Endothelial cell of umbilical vein (primary cell): ENCODE measurements around the gene SIN3B. TPM values are rescaled to one million over a fixed set of nuclear protein-coding genes. Genes with fewer than 3 reads are reported as not detected.

Experiments used
- BruUV-seq: library from RNA; stranded (reverse); fragments of 400-500 nt; replicated peaks from 2 replicates; lab custom pipeline; 2021; lab: Mats Ljungman, UMichigan
- CTCF ChIA-PET: fragments of 300-600, 350-600 bp; sonication (Branson Sonifier 250); formaldehyde crosslinking; loops from one replicate; lab custom pipeline; 2021; ENCODE audit warnings: antibody characterized with exemption, inconsistent platforms; lab: Charles Lee
- POLR2A ChIA-PET: fragments of 300-600, 350-600 bp; sonication (Branson Sonifier 250); formaldehyde crosslinking; loops from one replicate; lab custom pipeline; 2021; ENCODE audit warnings: antibody characterized with exemption, inconsistent platforms; lab: Charles Lee
- DNase-seq: peaks from one replicate; pipeline ENCODE4 v3.0.0-alpha.2; 2011; ENCODE audit warnings: low read depth, low spot score
- FAIRE-seq: peaks from 2 replicates; lab custom pipeline; 2011; peaks lifted over from hg19 to GRCh38; lab: Jason Lieb, UNC
- H2AFZ ChIP-seq: 2 replicates; pipeline ENCODE4 v1.6.0; 2012; ENCODE audit warnings: low read depth, low read length, control low read depth, inconsistent platforms
- H3K27ac ChIP-seq: 2 replicates; pipeline ENCODE4 v1.5.1; 2011; ENCODE audit warnings: low read depth, mild to moderate bottlenecking, control low read depth, low read length, moderate library complexity; ENCODE audit not compliant: insufficient read depth
- H3K27me3 ChIP-seq, 2 experiments: 2 replicates each; pipeline versions ENCODE4 v1.6.0 to v1.6.1; 2011; ENCODE audit warnings: low read length in 2 of 2, mixed read lengths in 1 of 2; ENCODE audit not compliant: control insufficient read depth in 2 of 2, insufficient read depth in 2 of 2
- H3K36me3 ChIP-seq, 2 experiments: 2 replicates in 1 of 2; 3 replicates in 1 of 2; pipeline ENCODE4 v1.5.1; 2011; ENCODE audit warnings: low read length in 2 of 2, mild to moderate bottlenecking in 1 of 2, moderate library complexity in 1 of 2; ENCODE audit not compliant: control insufficient read depth in 2 of 2, insufficient read depth in 2 of 2; ENCODE audit errors: extremely low read depth in 1 of 2
- H3K4me1 ChIP-seq: 3 replicates; pipeline ENCODE4 v1.5.1; 2011; ENCODE audit warnings: mild to moderate bottlenecking, low read length; ENCODE audit not compliant: control insufficient read depth, insufficient read depth; ENCODE audit errors: extremely low read depth
- H3K4me2 ChIP-seq: 2 replicates; pipeline ENCODE4 v1.6.1; 2011; ENCODE audit warnings: low read length, control low read depth, mixed read lengths; ENCODE audit not compliant: insufficient read depth
- H3K4me3 ChIP-seq, 3 experiments: fragments of 200-600 bp in 1 of 3; sonication (generic), shearing (Covaris generic) in 1 of 3; replicated peaks in 1 of 3; 2 replicates each; pipeline ENCODE4 v1.5.1; 2011 to 2016; ENCODE audit warnings: control low read depth in 3 of 3, low read length in 3 of 3, mild to moderate bottlenecking in 2 of 3, inconsistent platforms in 1 of 3, low read depth in 1 of 3, moderate library complexity in 1 of 3; ENCODE audit not compliant: insufficient read depth in 1 of 3
- H3K79me2 ChIP-seq: 2 replicates; pipeline ENCODE4 v1.6.0; 2012; ENCODE audit warnings: low read length, inconsistent platforms; ENCODE audit not compliant: control insufficient read depth, insufficient read depth
- H3K9ac ChIP-seq: replicated peaks from 2 replicates; pipeline ENCODE3; 2011; ENCODE audit warnings: low read length, control low read depth; ENCODE audit not compliant: insufficient read depth; ENCODE audit errors: extremely low read depth
- H3K9me1 ChIP-seq: replicated peaks from 3 replicates; pipeline ENCODE4 v1.6.0; 2011; ENCODE audit warnings: mild to moderate bottlenecking, low read length; ENCODE audit not compliant: control insufficient read depth, insufficient read depth; ENCODE audit errors: extremely low read depth
- H3K9me3 ChIP-seq: replicated peaks from 2 replicates; pipeline ENCODE4 v1.5.1; 2012; ENCODE audit warnings: low read length, inconsistent platforms; ENCODE audit not compliant: control insufficient read depth, insufficient read depth
- H4K20me1 ChIP-seq: replicated peaks from 2 replicates; pipeline ENCODE3; 2011; ENCODE audit warnings: mild to moderate bottlenecking, low read length; ENCODE audit not compliant: control insufficient read depth, insufficient read depth; ENCODE audit errors: extremely low read depth
- EZH2 ChIP-seq: IDR thresholded peaks from 2 replicates; pipeline ENCODE4 v1.6.1; 2012; ENCODE audit warnings: borderline replicate concordance, low read depth, mild to moderate bottlenecking, moderate library complexity, low read length, inconsistent platforms; ENCODE audit not compliant: severe bottlenecking
- FOS ChIP-seq: IDR thresholded peaks from 2 replicates; pipeline ENCODE4 v1.6.1; 2011; ENCODE audit warnings: mild to moderate bottlenecking, low read length, moderate library complexity, borderline replicate concordance; ENCODE audit not compliant: insufficient read depth
- GATA2 ChIP-seq: IDR thresholded peaks from 2 replicates; pipeline ENCODE4 v1.7.0; 2011; ENCODE audit warnings: low read depth, mild to moderate bottlenecking, moderate library complexity, mixed read lengths, low read length; ENCODE audit not compliant: insufficient read length, insufficient read depth
- JUN ChIP-seq: IDR thresholded peaks from 2 replicates; pipeline ENCODE4 v1.6.1; 2011; ENCODE audit warnings: borderline replicate concordance, low read depth; ENCODE audit not compliant: insufficient read length, insufficient read depth
- MYC ChIP-seq: IDR thresholded peaks from one replicate; pipeline ENCODE4 v1.6.1; 2011; ENCODE audit warnings: mild to moderate bottlenecking, low read depth, low read length
- POLR2A ChIP-seq: IDR thresholded peaks from 2 replicates; pipeline ENCODE4 v1.6.1; 2012; ENCODE audit warnings: low read depth, mild to moderate bottlenecking, control low read depth, low read length
- POLR2AphosphoS5 ChIP-seq: IDR thresholded peaks from 2 replicates; pipeline ENCODE4 v1.6.1; 2012; ENCODE audit warnings: low read depth, mild to moderate bottlenecking, control low read depth, low read length, moderate library complexity; ENCODE audit not compliant: insufficient read depth
- dilution Hi-C: fragments of 300-500 bp; cut with MboI; formaldehyde crosslinking; loops from one replicate; pipeline ENCODE4 v1.15.0; 2019; ENCODE audit warnings: low sequenced_read_pairs; ENCODE audit not compliant: extremely low pct_ligation_motif_present
- intact Hi-C: fragments of 100-400 bp; cut with micrococcal nuclease; formaldehyde crosslinking; loops from one replicate; pipeline ENCODE4 v1.10.0; 2022
- polyA plus RNA-seq, 4 experiments: library from polyadenylated mRNA; depleted of rRNA in 3 of 4; stranded (reverse) in 3 of 4; unstranded in 1 of 4; fragments of >200 nt; gene quantifications; 2 replicates each; pipeline versions ENCODE4 v1.2.1 to v1.2.3, GENCODE V29; 2011 to 2012; ENCODE audit warnings: missing spikeins in 1 of 4
- total RNA-seq: library from RNA; stranded (reverse); gene quantifications from 2 replicates; pipeline ENCODE4 v1.2.3, GENCODE V29; 2021
- TF ChIP-seq, protein P1 (sequence below): IDR thresholded peaks from 2 replicates; pipeline ENCODE4 v1.6.1; 2011; ENCODE audit not compliant: insufficient read depth, insufficient read length
- TF ChIP-seq, protein P2 (sequence below), 2 donors: IDR thresholded peaks; 1 replicate in 1 of 2; 2 replicates in 1 of 2; pipeline ENCODE4 v1.5.1; 2011; ENCODE audit warnings: low read length in 2 of 2, mild to moderate bottlenecking in 2 of 2, moderate library complexity in 2 of 2, control low read depth in 1 of 2, inconsistent platforms in 1 of 2, low read depth in 1 of 2; ENCODE audit not compliant: insufficient read depth in 1 of 2; ENCODE audit errors: extremely low read depth in 1 of 2

Gene SIN3B
- total and polyA plus RNA-seq, 2 donors (not counting 3 experiments of a cell fraction or from before 2014, with no cell fraction given): 46.2 to 75.0 TPM

DNA sequence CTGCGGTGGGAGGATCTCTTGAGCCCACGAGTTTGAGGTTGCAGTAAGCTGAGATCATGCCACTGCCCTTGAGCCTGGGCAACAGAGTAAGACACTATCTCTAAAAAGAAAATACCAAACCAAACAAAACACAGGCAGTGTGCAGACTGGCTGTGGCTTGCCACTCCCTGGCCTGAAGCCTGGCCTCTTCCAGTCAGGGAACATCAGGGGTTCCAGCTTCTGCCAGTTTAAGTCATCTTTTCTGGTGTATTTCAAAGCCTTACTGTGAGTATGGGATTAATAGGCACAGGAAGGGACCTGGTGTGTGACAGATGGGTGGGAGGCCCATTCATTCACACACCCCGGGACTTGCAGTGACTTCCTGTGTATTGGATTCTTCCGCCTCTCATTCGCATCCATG lies 32.6 kb downstream of the SIN3B start:
- Histone ChIP-seq H3K27me3 (no peaks in the 10 kb centered on the region), H3K79me2 (no peaks in the 10 kb centered on the region), H3K4me3 (no peak overlapping the region), H4K20me1 (no peaks in the 10 kb centered on the region), H3K4me1 (no peaks in the 10 kb centered on the region), H3K9me3 (no peaks in the 10 kb centered on the region), H3K9ac (no peak overlapping the region), H2AFZ (no peak overlapping the region), H3K36me3 (peaks cover 16 to 43% of the 10 kb centered on the region in 2 experiments), H3K27ac (no peak overlapping the region), H3K9me1 (no peaks in the 10 kb centered on the region), H3K4me2 (no peak overlapping the region)
- dilution Hi-C loops (no loop called here), intact Hi-C loops (no loop called here)
- no peak for FAIRE-seq
- no TSS peak for BruUV-seq
- ChIA-PET POLR2A (interaction anchor here (0.6 to 0.7 kb wide), 2 partner anchors 47 to 225 kb away, joined by 3 to 7 read pairs; no protein-coding TSS in a partner anchor), CTCF (no interaction called here)
- TF ChIP-seq JUN (no peak), FOS (no peak), MYC (no peak), POLR2AphosphoS5 (no peak), EZH2 (no peak), POLR2A (no peak), GATA2 (no peak)
- TF ChIP-seq, protein P1, sequence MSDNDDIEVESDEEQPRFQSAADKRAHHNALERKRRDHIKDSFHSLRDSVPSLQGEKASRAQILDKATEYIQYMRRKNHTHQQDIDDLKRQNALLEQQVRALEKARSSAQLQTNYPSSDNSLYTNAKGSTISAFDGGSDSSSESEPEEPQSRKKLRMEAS: no peak
- TF ChIP-seq, protein P2, sequence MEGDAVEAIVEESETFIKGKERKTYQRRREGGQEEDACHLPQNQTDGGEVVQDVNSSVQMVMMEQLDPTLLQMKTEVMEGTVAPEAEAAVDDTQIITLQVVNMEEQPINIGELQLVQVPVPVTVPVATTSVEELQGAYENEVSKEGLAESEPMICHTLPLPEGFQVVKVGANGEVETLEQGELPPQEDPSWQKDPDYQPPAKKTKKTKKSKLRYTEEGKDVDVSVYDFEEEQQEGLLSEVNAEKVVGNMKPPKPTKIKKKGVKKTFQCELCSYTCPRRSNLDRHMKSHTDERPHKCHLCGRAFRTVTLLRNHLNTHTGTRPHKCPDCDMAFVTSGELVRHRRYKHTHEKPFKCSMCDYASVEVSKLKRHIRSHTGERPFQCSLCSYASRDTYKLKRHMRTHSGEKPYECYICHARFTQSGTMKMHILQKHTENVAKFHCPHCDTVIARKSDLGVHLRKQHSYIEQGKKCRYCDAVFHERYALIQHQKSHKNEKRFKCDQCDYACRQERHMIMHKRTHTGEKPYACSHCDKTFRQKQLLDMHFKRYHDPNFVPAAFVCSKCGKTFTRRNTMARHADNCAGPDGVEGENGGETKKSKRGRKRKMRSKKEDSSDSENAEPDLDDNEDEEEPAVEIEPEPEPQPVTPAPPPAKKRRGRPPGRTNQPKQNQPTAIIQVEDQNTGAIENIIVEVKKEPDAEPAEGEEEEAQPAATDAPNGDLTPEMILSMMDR (IDR thresholded peaks at IDR 0.05; ENCODE audit: extremely low read depth in 1 of 2, insufficient read depth in 1 of 2, low read depth in 1 of 2, low read length in 2 of 2): no peak
- DNase-seq: no peak
